ENCODE measurements around the gene CEP128.

CEP128 gene

DNA sequence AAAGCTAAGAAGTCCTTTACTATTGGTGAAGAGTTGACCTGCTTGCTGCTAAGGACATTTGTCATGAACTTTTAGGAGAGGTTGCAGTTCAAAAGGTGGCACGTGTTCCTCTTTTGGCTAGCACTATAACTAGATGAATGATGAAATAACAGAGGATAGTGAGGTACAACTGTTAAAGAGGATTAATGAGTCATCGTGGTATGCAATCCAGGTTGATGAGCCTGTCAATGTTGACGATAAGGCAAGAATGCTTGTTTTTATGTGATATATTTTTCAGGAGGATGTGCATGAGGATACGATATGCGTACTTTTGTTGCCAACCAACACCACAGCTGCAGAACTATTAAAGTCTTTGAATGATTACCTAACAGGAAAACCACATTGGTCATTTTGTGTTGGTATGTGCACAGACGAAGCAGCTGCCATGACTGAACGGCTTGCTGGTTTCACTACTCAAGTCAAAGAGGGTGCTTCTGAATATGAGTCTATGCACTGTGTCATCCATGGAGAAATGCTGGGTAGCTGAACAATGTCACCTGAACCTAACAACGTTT lies 10.6 kb downstream of the CEP128 start:
- no peak for TF ChIP-seq HDGF (IDR thresholded peaks at IDR 0.05; ENCODE audit: borderline replicate concordance)
- ChIA-PET POLR2A (interaction anchor here (2.0 kb wide), 1 partner anchor 10 kb away, joined by 8 read pairs; the partner anchor contains the start of gene CEP128), CTCF (interaction anchor here (0.6 kb wide), 1 partner anchor 99 kb away, joined by 3 read pairs; no protein-coding TSS in a partner anchor)
- no peak for DNase-seq (ENCODE audit: extremely low spot score)

DNA sequence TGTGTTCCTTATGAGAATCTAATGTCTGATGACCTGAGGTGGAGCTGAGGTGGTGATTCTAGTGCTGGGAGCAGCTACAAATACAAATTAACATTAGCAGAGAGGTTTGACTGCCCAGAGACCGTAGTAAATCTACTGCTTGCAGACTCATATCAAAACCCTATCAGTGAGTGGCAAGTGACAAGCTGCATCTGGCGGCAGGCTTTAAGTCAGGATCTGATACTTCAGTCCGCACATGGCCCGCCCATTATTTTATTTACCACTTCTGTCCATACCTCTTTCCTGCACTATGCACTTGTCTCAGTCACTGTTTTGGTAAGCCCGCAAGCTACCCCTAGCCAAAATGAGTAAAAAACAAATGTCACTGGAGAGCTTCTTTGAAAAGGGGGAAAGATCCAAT lies 11.4 kb downstream of the CEP128 start:
- no peak for DNase-seq (ENCODE audit: extremely low spot score)
- ChIA-PET POLR2A (interaction anchor here (2.0 kb wide), 1 partner anchor 11 kb away, joined by 8 read pairs; the partner anchor contains the start of gene CEP128), CTCF (no interaction called here)
- TF ChIP-seq ELF4 (IDR thresholded peaks at IDR 0.05) (no peak), LEF1 (IDR thresholded peaks at IDR 0.05; ENCODE audit: borderline replicate concordance) (no peak), FOXA1 (IDR thresholded peaks at IDR 0.05) (no peak), SP1 (IDR thresholded peaks at IDR 0.05) (no peak), ZNF384 (IDR thresholded peaks at IDR 0.05) (no peak), ARNT (IDR thresholded peaks at IDR 0.05) (no peak), CTBP1 (IDR thresholded peaks at IDR 0.05; ENCODE audit: borderline replicate concordance) (no peak), FOXK2 (IDR thresholded peaks at IDR 0.05) (no peak), L3MBTL2 (conservative IDR thresholded peaks at IDR 0.05) (no peak), TARDBP (IDR thresholded peaks at IDR 0.05) (no peak), FOXM1 (IDR thresholded peaks at IDR 0.05; ENCODE audit: borderline replicate concordance) (no peak), NFRKB (IDR thresholded peaks at IDR 0.05) (no peak), SUZ12 (IDR thresholded peaks at IDR 0.05) (no peak), BHLHE40 (IDR thresholded peaks at IDR 0.05; ENCODE audit: borderline replicate concordance) (no peak), HDGF (IDR thresholded peaks at IDR 0.05; ENCODE audit: borderline replicate concordance) (no peak)
- TF ChIP-seq, protein P1, sequence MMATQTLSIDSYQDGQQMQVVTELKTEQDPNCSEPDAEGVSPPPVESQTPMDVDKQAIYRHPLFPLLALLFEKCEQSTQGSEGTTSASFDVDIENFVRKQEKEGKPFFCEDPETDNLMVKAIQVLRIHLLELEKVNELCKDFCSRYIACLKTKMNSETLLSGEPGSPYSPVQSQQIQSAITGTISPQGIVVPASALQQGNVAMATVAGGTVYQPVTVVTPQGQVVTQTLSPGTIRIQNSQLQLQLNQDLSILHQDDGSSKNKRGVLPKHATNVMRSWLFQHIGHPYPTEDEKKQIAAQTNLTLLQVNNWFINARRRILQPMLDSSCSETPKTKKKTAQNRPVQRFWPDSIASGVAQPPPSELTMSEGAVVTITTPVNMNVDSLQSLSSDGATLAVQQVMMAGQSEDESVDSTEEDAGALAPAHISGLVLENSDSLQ (IDR thresholded peaks at IDR 0.05), result no peak

DNA sequence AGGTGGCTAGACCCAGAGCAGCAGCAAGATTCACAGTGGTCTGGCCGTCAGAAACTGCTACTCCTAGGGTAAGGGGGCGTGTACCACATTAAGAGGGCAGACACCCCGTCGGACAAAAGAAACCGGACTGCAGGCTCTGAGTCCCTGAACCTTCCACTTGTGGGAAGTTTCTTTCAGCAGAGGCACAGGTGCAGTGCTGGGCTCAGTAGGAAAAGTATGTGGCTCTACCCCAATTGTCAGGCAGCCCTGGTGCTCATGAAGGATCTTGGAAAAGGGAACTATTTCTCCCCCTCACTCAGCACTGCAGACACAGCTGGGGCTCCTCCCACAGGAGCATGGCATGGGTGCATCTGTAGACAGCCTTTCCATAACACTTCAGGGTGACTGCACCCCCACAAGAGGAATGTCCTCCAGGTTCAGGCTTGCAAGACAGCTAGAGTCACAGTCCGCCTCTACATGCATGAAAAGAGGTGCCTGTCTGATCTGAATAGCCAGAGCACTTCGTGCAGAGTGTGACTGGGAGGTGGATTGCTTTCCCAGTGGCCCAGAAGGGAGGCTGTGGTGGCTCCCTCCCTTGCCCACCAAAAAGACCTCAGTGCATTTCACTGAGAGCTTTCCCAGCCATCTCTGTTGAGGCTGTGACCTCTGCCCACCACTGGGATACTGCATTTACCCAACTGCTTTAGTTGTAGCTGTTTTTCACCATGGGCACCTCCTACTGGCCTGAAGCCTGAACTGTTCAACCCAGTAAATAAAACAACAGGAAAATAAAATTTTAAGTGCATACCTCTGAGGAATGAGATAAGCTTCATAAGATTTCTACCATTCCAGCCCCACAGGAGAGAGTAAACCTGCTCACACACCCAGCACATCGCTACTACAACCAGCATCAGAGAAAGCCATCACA lies 14.2 kb downstream of the CEP128 start:
- TF ChIP-seq SUZ12 (IDR thresholded peaks at IDR 0.05) (no peak), HDGF (IDR thresholded peaks at IDR 0.05; ENCODE audit: borderline replicate concordance) (no peak), FOXK2 (IDR thresholded peaks at IDR 0.05) (no peak), FOXA1 (IDR thresholded peaks at IDR 0.05) (no peak), FOXM1 (IDR thresholded peaks at IDR 0.05; ENCODE audit: borderline replicate concordance) (no peak), L3MBTL2 (conservative IDR thresholded peaks at IDR 0.05) (no peak), LEF1 (IDR thresholded peaks at IDR 0.05; ENCODE audit: borderline replicate concordance) (no peak), BHLHE40 (IDR thresholded peaks at IDR 0.05; ENCODE audit: borderline replicate concordance) (no peak), ZNF384 (IDR thresholded peaks at IDR 0.05) (no peak), TARDBP (IDR thresholded peaks at IDR 0.05) (no peak), ELF4 (IDR thresholded peaks at IDR 0.05) (no peak), ARNT (IDR thresholded peaks at IDR 0.05) (no peak), SP1 (IDR thresholded peaks at IDR 0.05) (no peak), CTBP1 (IDR thresholded peaks at IDR 0.05; ENCODE audit: borderline replicate concordance) (no peak), NFRKB (IDR thresholded peaks at IDR 0.05) (no peak)
- TF ChIP-seq, protein P1 (IDR thresholded peaks at IDR 0.05), result no peak
- CTCF ChIA-PET, result no interaction called here
- POLR2A ChIA-PET, result no interaction called here
- DNase-seq (ENCODE audit: extremely low spot score), result no peak

DNA sequence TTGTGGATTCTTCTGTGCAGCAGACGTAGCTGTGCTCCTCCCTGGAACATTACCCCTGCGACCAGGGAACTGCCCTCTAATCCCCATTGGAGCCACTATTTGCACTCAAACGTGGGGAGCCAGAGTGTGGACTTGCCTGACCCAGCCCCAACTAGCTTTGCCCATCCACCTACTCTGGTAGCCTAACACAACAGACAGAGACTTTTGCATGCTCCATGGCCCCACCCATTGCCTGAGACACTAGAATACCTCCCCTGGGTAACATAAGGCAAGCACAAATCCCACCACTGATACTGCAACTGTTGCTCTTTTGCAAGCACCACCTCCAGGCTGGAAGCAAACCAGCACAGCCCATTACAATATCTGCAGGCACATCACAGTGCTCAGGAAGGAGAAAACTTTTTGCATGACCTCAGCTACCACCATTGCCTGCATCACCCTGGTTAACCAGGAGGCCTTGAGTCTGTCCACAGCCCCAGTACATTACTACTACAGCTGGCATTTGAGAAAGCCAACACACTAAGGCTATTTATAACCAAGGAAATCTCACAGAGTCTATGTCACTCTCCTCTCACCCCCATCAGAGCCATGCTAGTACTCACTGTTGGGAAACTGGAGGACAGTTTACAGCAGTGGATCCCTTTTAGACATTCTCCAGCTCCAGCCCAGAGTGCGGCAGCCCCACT lies 15.0 kb downstream of the CEP128 start:
- ChIA-PET POLR2A (no interaction called here), CTCF (no interaction called here)
- no peak for DNase-seq (ENCODE audit: extremely low spot score)
- TF ChIP-seq ZNF384 (IDR thresholded peaks at IDR 0.05) (no peak), TARDBP (IDR thresholded peaks at IDR 0.05) (no peak), FOXA1 (IDR thresholded peaks at IDR 0.05) (no peak), NFRKB (IDR thresholded peaks at IDR 0.05) (no peak), FOXM1 (IDR thresholded peaks at IDR 0.05; ENCODE audit: borderline replicate concordance) (no peak), CTBP1 (IDR thresholded peaks at IDR 0.05; ENCODE audit: borderline replicate concordance) (no peak), SP1 (IDR thresholded peaks at IDR 0.05) (no peak), L3MBTL2 (conservative IDR thresholded peaks at IDR 0.05) (no peak), LEF1 (IDR thresholded peaks at IDR 0.05; ENCODE audit: borderline replicate concordance) (no peak), SUZ12 (IDR thresholded peaks at IDR 0.05) (no peak), BHLHE40 (IDR thresholded peaks at IDR 0.05; ENCODE audit: borderline replicate concordance) (no peak), HDGF (IDR thresholded peaks at IDR 0.05; ENCODE audit: borderline replicate concordance) (no peak), FOXK2 (IDR thresholded peaks at IDR 0.05) (no peak), ELF4 (IDR thresholded peaks at IDR 0.05) (no peak), ARNT (IDR thresholded peaks at IDR 0.05) (no peak)
- TF ChIP-seq, protein P1 (IDR thresholded peaks at IDR 0.05), result no peak

DNA sequence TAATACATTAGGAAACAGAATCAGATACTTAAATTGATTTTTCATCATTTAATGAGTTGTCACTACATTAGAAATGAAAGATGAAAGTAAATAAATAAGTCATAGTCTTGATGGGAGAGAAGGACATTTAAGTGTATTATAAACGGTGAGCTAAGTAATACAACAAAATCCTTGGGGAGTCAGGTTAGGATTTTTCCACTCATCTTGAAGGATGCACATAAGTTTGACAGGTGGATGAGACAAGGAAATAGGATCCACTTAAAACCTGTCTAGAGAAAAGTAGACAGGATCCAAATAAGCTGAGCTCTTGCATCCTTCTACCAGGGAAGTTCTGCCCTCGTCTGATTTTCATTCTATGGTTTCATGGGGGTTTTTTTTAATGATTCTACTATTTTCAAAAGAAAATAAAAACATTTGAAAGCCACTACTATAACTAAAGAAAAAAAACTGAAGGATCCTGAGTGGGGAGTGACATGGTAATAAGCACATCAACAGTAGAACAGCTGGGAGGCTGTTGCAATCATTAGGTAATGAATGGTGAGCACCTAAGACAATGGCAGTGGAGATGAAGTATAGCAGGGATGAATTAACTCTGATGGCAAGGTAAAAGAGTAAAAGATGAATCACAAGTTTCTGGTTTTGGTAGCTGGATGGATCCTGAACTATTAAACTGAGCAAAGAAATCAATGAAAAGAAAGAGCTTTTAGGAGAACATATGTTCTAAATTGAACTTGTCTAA lies 17.0 kb downstream of the CEP128 start:
- CTCF ChIA-PET, result interaction anchor here (0.6 kb wide), 1 partner anchor 13 kb away, joined by 3 read pairs; no protein-coding TSS in a partner anchor
- TF ChIP-seq, protein P1 (IDR thresholded peaks at IDR 0.05), result no peak
- TF ChIP-seq LEF1 (IDR thresholded peaks at IDR 0.05; ENCODE audit: borderline replicate concordance) (no peak), TARDBP (IDR thresholded peaks at IDR 0.05) (no peak)
- POLR2A ChIA-PET, result no interaction called here
- DNase-seq (ENCODE audit: extremely low spot score), result no peak

Measured in HEK293T (cell line).